ENCODE results near the gene WDR20.
A peak's percentile ranks its signal among the peaks of the same experiment; 100 is the strongest.

WDR20 gene

GRCh38 chr14:102095871-102096568 lies 43.7 kb upstream of the WDR20 start:
- TF ChIP-seq TAF1 (IDR thresholded peaks at IDR 0.05; ENCODE audit: low read depth) (no peak), EP300 (IDR thresholded peaks at IDR 0.05; ENCODE audit: borderline replicate concordance) (no peak), MAX (IDR thresholded peaks at IDR 0.05) (no peak), CEBPB (IDR thresholded peaks at IDR 0.05) (no peak), RAD21 (IDR thresholded peaks at IDR 0.05; ENCODE audit: low read depth) (no peak), NFIC (IDR thresholded peaks at IDR 0.05) (no peak), TEAD4 (IDR thresholded peaks at IDR 0.05) (no peak), TCF12 (IDR thresholded peaks at IDR 0.05; ENCODE audit: low read depth) (no peak), EGR1 (IDR thresholded peaks at IDR 0.05) (no peak), USF1 (IDR thresholded peaks at IDR 0.05) (no peak), REST (IDR thresholded peaks at IDR 0.05; ENCODE audit: low read depth) (no peak), ZBTB7A (IDR thresholded peaks at IDR 0.05; ENCODE audit: low read depth) (no peak), YY1 (IDR thresholded peaks at IDR 0.05; ENCODE audit: low read depth) (no peak), FOXM1 (IDR thresholded peaks at IDR 0.05; ENCODE audit: borderline replicate concordance, low read depth) (no peak), CREB1 (IDR thresholded peaks at IDR 0.05; ENCODE audit: low read depth) (no peak)

- TF ChIP-seq YY1 (IDR thresholded peaks at IDR 0.05; ENCODE audit: low read depth) (no peak), MAX (IDR thresholded peaks at IDR 0.05) (no peak), CEBPB (IDR thresholded peaks at IDR 0.05) (no peak), CREB1 (IDR thresholded peaks at IDR 0.05; ENCODE audit: low read depth) (no peak), USF1 (IDR thresholded peaks at IDR 0.05) (no peak), TAF1 (IDR thresholded peaks at IDR 0.05; ENCODE audit: low read depth) (no peak), ZBTB7A (IDR thresholded peaks at IDR 0.05; ENCODE audit: low read depth) (no peak), NFIC (IDR thresholded peaks at IDR 0.05) (peak; percentile 44; the same call in 1 of the 2 replicates), TCF12 (IDR thresholded peaks at IDR 0.05; ENCODE audit: low read depth) (no peak), TEAD4 (IDR thresholded peaks at IDR 0.05) (no peak; the same call in 1 of the 2 replicates), EGR1 (IDR thresholded peaks at IDR 0.05) (no peak), EP300 (IDR thresholded peaks at IDR 0.05; ENCODE audit: borderline replicate concordance) (no peak), FOXM1 (IDR thresholded peaks at IDR 0.05; ENCODE audit: borderline replicate concordance, low read depth) (no peak), RAD21 (IDR thresholded peaks at IDR 0.05; ENCODE audit: low read depth) (peak; percentile 94), REST (IDR thresholded peaks at IDR 0.05; ENCODE audit: low read depth) (no peak)
Measured at GRCh38 chr14:102096569-102097188, 43.0 kb upstream of the WDR20 start.

- TF ChIP-seq NFIC (IDR thresholded peaks at IDR 0.05) (no peak), TCF12 (IDR thresholded peaks at IDR 0.05; ENCODE audit: low read depth) (peak; percentile 27; the same call in 1 of the 2 replicates)
Measured at GRCh38 chr14:102097441-102098135, 42.1 kb upstream of the WDR20 start.

GRCh38 chr14:102103062-102103695 lies 36.5 kb upstream of the WDR20 start:
- TF ChIP-seq CEBPB (IDR thresholded peaks at IDR 0.05) (no peak), RAD21 (IDR thresholded peaks at IDR 0.05; ENCODE audit: low read depth) (no peak), EP300 (IDR thresholded peaks at IDR 0.05; ENCODE audit: borderline replicate concordance) (no peak), USF1 (IDR thresholded peaks at IDR 0.05) (no peak), FOXM1 (IDR thresholded peaks at IDR 0.05; ENCODE audit: borderline replicate concordance, low read depth) (no peak), EGR1 (IDR thresholded peaks at IDR 0.05) (no peak), TCF12 (IDR thresholded peaks at IDR 0.05; ENCODE audit: low read depth) (no peak), REST (IDR thresholded peaks at IDR 0.05; ENCODE audit: low read depth) (no peak), TEAD4 (IDR thresholded peaks at IDR 0.05) (no peak), TAF1 (IDR thresholded peaks at IDR 0.05; ENCODE audit: low read depth) (no peak), NFIC (IDR thresholded peaks at IDR 0.05) (no peak), ZBTB7A (IDR thresholded peaks at IDR 0.05; ENCODE audit: low read depth) (no peak), YY1 (IDR thresholded peaks at IDR 0.05; ENCODE audit: low read depth) (no peak), CREB1 (IDR thresholded peaks at IDR 0.05; ENCODE audit: low read depth) (no peak)

Data from Ishikawa (cell line).